ENCODE results near the gene FRZB.
"Not testable (repeated sequence)": the region's sequence is repeated elsewhere in the genome, so short reads cannot be mapped to it uniquely, and the experiment has no call there.

The FRZB gene

GRCh38 chr2:182866461-182867406 is at the start of gene FRZB:
Gene FRZB (minus strand): TSS chr2:182866637. CDS start chr2:182866552, 85 bp downstream.
- DNase-seq = no peak

- DNase-seq = no peak
Measured at GRCh38 chr2:182915369-182916326, 49.2 kb upstream of the FRZB start.

- no peak for DNase-seq
Measured at GRCh38 chr2:182914852-182915251, 48.4 kb upstream of the FRZB start.

GRCh38 chr2:182913064-182913463 is 46.6 kb upstream of the FRZB start:
- no peak for DNase-seq

- DNase-seq = no peak
Measured at GRCh38 chr2:182912518-182912915, 46.1 kb upstream of the FRZB start.

- no peak for DNase-seq
Measured at GRCh38 chr2:182911813-182912517, 45.5 kb upstream of the FRZB start.

GRCh38 chr2:182910965-182911364 is 44.5 kb upstream of the FRZB start:
- DNase-seq = no peak

GRCh38 chr2:182907081-182907830 is 40.8 kb upstream of the FRZB start:
- DNase-seq = no peak

GRCh38 chr2:182906454-182906853 is 40.0 kb upstream of the FRZB start:
- no peak for DNase-seq

- DNase-seq = no peak
Measured at GRCh38 chr2:182904844-182905243, 38.4 kb upstream of the FRZB start.

- no peak for DNase-seq
Measured at GRCh38 chr2:182903566-182903965, 37.1 kb upstream of the FRZB start.

- DNase-seq = no peak
Measured at GRCh38 chr2:182901748-182902147, 35.3 kb upstream of the FRZB start.

- DNase-seq = no peak
Measured at GRCh38 chr2:182898718-182899117, 32.3 kb upstream of the FRZB start.

GRCh38 chr2:182897137-182897536 is 30.7 kb upstream of the FRZB start:
- DNase-seq = no peak

GRCh38 chr2:182895798-182896197 is 29.4 kb upstream of the FRZB start:
- no peak for DNase-seq

- no peak for DNase-seq
Measured at GRCh38 chr2:182895169-182895568, 28.7 kb upstream of the FRZB start.

- no peak for DNase-seq
Measured at GRCh38 chr2:182894174-182894573, 27.7 kb upstream of the FRZB start.

- no peak for DNase-seq
Measured at GRCh38 chr2:182893666-182894065, 27.2 kb upstream of the FRZB start.

GRCh38 chr2:182893035-182893434 is 26.6 kb upstream of the FRZB start:
- not testable (repeated sequence) for DNase-seq

- no peak for DNase-seq
Measured at GRCh38 chr2:182891611-182892010, 25.2 kb upstream of the FRZB start.

GRCh38 chr2:182890773-182891378 is 24.4 kb upstream of the FRZB start:
- no peak for DNase-seq

GRCh38 chr2:182890305-182890704 is 23.9 kb upstream of the FRZB start:
- no peak for DNase-seq

Measured in CD4-positive, alpha-beta T cell treated with Interleukin-17A for 4 hours (primary cell).